Transverse colon (tissue), 4 donors: Measurements from ENCODE around the gene COL6A2. TPM values are rescaled to one million over a fixed set of nuclear protein-coding genes. Genes with fewer than 3 reads are reported as not detected.

Source experiments
- DNase-seq: peaks from one replicate; pipeline ENCODE4 v3.0.0-alpha.2; 2019
- H3K27ac ChIP-seq, 4 donors: fragments of 200-600 bp; sonication (generic); 2 replicates each; pipeline ENCODE4 v1.5.1; 2016 to 2018; ENCODE audit warnings: inconsistent platforms in 4 of 4
- H3K27me3 ChIP-seq: fragments of 200-600 bp; sonication (generic); 2 replicates; pipeline ENCODE4 v1.5.1; 2017; ENCODE audit warnings: inconsistent platforms
- H3K36me3 ChIP-seq, 4 donors: fragments of 200-600 bp; sonication (generic); 2 replicates each; pipeline ENCODE4 v1.5.1; 2017 to 2019; ENCODE audit warnings: inconsistent platforms in 4 of 4
- H3K4me1 ChIP-seq, 4 donors: fragments of 200-600 bp; sonication (generic); 2 replicates each; pipeline ENCODE4 v1.5.1; 2017 to 2020; ENCODE audit warnings: inconsistent platforms in 4 of 4
- H3K4me3 ChIP-seq, 4 donors: fragments of 200-600 bp; sonication (generic); 1 replicate in 1 of 4; 2 replicates in 3 of 4; pipeline versions ENCODE4 v1.5.1 to v1.6.1; 2017 to 2019; ENCODE audit warnings: inconsistent platforms in 4 of 4
- H3K9me3 ChIP-seq, 2 donors: fragments of 200-600 bp; sonication (generic); 2 replicates each; pipeline ENCODE4 v1.5.1; 2017 to 2019; ENCODE audit warnings: inconsistent platforms in 2 of 2
- EP300 ChIP-seq: sonication (generic); formaldehyde crosslinking; IDR thresholded peaks from one replicate; pipeline ENCODE4 v1.6.1; 2017; ENCODE audit warnings: antibody characterized with exemption, low read depth
- POLR2A ChIP-seq: fragments of 450-650 bp; IDR thresholded peaks from one replicate; pipeline ENCODE4 v1.6.1; 2016; ENCODE audit warnings: antibody characterized with exemption, mild to moderate bottlenecking, moderate library complexity
- POLR2AphosphoS5 ChIP-seq, 3 donors: sonication (generic); formaldehyde crosslinking; IDR thresholded peaks; one replicate each; pipeline ENCODE4 v1.6.1; 2016; ENCODE audit warnings: antibody characterized with exemption in 3 of 3
- WGBS, 2 donors: methylation state at CpG; one replicate each; pipeline ENCODE4 v1.1.5; 2018; ENCODE audit warnings: low coverage in 1 of 2; 5-methylcytosine and 5-hydroxymethylcytosine counted together
- in situ Hi-C, 4 donors: fragments of 200-750 bp; cut with MboI; loops; one replicate each; pipeline versions ENCODE4 v1.15.0 to v1.15.1; 2017; ENCODE audit warnings: low sequenced_read_pairs in 3 of 4, low pct_ligation_motif_present in 1 of 4, low pct_unique_long_range_greater_than_20kb in 1 of 4
- intact Hi-C: fragments of 100-400 bp; cut with DNase I; formaldehyde crosslinking; loops from one replicate; pipeline ENCODE4 v1.15.1; 2023; ENCODE audit warnings: low total_unique reads
- total RNA-seq, 4 donors: library from RNA; depleted of rRNA; stranded (reverse); fragments of >200 nt; gene quantifications; one replicate each; pipeline ENCODE4 v1.1.0, GENCODE V29; 2016
- TF ChIP-seq, protein P1 (sequence below), 5 experiments: fragments of 200-600 bp in 3 of 5; fragments of 450-650 bp in 2 of 5; sonication (generic) in 3 of 5; IDR thresholded peaks; 1 replicate in 2 of 5; 2 replicates in 3 of 5; pipeline ENCODE4 v1.5.1; 2016 to 2017; ENCODE audit warnings: antibody characterized with exemption in 5 of 5, inconsistent platforms in 3 of 5, mild to moderate bottlenecking in 2 of 5, moderate library complexity in 1 of 5

The COL6A2 gene
- total RNA-seq, 4 donors from 2014 or later, result 172 to 550 (median 346) TPM

DNA sequence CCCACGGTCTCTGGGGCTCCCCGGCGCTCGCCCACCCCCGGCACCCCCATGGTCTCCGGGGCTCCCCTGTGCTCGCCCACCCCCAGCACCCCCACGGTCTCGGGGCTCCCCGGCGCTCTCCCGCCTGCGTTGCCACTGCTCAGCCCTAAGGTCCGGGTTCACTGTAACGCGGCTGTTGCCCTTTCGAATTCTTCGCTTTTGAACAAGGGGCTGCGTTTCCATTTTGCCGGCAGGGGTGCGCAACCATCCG, 62.7 kb downstream of the COL6A2 start:
- Histone ChIP-seq H3K9me3 (no peaks in the 10 kb centered on the region), H3K4me3 (no peak overlapping the region), H3K27me3 (peaks cover 29% of the 10 kb centered on the region), H3K27ac (no peak overlapping the region), H3K36me3 (no peaks in the 10 kb centered on the region), H3K4me1 (peaks cover 0 to 3% (median 0%) of the 10 kb centered on the region in 4 donors)
- TF ChIP-seq POLR2AphosphoS5 (IDR thresholded peaks at IDR 0.05) (no peak), EP300 (no peak), POLR2A (no peak)
- TF ChIP-seq, protein P1, sequence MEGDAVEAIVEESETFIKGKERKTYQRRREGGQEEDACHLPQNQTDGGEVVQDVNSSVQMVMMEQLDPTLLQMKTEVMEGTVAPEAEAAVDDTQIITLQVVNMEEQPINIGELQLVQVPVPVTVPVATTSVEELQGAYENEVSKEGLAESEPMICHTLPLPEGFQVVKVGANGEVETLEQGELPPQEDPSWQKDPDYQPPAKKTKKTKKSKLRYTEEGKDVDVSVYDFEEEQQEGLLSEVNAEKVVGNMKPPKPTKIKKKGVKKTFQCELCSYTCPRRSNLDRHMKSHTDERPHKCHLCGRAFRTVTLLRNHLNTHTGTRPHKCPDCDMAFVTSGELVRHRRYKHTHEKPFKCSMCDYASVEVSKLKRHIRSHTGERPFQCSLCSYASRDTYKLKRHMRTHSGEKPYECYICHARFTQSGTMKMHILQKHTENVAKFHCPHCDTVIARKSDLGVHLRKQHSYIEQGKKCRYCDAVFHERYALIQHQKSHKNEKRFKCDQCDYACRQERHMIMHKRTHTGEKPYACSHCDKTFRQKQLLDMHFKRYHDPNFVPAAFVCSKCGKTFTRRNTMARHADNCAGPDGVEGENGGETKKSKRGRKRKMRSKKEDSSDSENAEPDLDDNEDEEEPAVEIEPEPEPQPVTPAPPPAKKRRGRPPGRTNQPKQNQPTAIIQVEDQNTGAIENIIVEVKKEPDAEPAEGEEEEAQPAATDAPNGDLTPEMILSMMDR (IDR thresholded peaks at IDR 0.05), result no peak
- WGBS, 2 donors, result 90 to 100% methylated on average over 5 to 16 of the region's 22 CpGs
- in situ Hi-C loops, result no loop called here
- peak; percentile 5 for DNase-seq
- intact Hi-C loops, result no loop called here

DNA sequence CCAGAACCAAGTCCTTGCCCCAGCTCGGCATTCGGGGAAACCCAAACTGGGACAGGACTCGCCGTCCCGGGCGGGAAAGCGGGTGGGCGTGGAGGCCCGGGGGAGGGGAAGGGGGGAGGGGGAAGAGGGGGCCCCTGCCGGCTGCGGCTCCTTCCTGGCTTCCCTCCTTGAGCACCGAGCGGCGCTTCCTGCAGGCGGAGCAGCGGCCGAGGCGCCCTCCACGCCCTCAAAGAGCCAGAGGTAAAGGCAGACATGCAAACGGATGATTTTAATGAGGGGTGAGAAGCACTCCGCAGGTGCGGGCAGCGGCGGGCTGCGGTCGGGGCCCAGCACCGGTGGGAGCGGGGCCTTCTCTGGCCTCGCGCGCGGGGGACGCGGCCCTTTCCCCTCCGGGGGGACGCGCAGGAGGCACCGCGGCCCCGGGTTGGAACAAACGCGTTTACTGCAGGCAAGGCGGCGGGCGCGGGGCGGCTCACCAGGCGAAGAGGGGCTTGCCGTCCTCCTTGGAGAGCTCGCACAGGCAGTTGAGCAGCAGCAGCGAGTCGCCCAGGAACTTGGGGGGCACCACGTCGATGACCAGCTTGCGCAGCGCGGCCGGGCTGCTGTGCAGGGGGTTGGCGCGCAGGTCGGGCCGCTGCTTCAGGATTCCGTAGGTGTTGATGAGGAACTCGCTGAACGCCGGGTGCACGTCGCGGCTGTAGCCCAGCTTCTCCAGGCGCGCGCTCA, 63.2 kb downstream of the COL6A2 start:
- peak overlapping the region in 1 of 4 donors; percentile 21 for H3K4me3 ChIP-seq

DNA sequence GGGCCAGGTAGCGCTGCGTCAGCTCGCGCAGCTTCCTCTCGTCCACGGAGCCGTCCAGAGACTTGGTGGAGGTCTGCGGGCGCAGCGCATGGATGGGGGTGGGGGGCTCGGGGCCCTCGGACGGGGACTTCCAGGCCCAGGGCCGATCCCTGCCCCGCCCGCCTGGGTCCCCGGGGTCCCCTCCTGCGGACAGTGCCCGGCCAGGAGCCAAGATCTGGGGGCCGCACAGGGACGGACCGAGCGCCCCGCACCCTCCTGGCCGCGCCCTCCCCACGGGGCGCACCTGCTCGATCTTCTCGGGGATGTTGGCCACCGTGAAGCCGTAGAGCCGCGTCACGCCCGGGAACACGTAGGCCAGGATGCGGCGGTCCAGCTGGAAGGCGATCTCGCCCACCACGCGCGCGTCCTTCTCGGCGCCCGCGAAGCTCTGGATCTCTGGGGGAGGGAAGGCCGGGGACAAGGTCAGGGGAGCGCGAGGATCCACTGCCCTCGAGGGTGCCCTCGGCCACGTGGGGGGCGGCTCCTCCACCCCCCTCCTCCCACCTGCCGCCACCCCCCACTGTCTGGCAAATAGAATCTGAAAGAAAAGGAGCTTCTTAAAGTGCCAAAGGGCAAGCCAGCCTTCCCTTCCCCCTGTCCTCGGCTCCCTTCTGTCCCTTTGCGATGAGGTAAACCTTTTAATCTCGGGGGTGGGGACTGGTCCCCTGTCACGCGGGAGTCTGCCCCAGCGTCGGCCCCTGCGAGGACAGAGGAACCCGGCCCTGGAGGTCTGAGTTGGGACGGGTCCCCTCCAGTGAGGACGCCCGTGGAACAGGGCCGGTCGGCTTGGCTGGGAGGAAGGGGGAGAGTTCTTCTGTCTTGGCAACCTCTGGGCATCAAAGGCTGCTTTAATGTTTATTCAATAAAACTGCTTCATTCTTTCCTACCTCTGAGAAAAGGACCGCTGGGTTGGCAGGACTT, 64.0 kb downstream of the COL6A2 start:
- intact Hi-C loops, result no loop called here
- Histone ChIP-seq H3K4me1 (peaks cover 0 to 3% (median 0%) of the 10 kb centered on the region in 4 donors), H3K27me3 (peaks cover 29% of the 10 kb centered on the region), H3K9me3 (no peaks in the 10 kb centered on the region), H3K4me3 (no peak overlapping the region), H3K27ac (no peak overlapping the region), H3K36me3 (no peaks in the 10 kb centered on the region)
- TF ChIP-seq EP300 (no peak), POLR2A (no peak), POLR2AphosphoS5 (IDR thresholded peaks at IDR 0.05) (no peak)
- TF ChIP-seq, protein P1 (IDR thresholded peaks at IDR 0.05), result no peak
- 78 to 84% methylated on average over 5 to 64 of the region's 72 CpGs for WGBS, 2 donors
- in situ Hi-C loops, result no loop called here
- no peak for DNase-seq

More for the DNA sequence above, 63.2 kb downstream of the COL6A2 start:
- 64% methylated on average over 70 of the region's 72 CpGs; no CpG with 5 or more reads in 1 of the 2 donors for WGBS, 2 donors
- intact Hi-C loops, result no loop called here
- H3K4me1 ChIP-seq, result peaks cover 0 to 3% (median 0%) of the 10 kb centered on the region in 4 donors
- H3K27ac ChIP-seq, result no peak overlapping the region
- no peaks in the 10 kb centered on the region for H3K9me3 ChIP-seq
- in situ Hi-C loops, result no loop called here
- DNase-seq, result peak; percentile 5
- peaks cover 29% of the 10 kb centered on the region for H3K27me3 ChIP-seq
- no peaks in the 10 kb centered on the region for H3K36me3 ChIP-seq
- TF ChIP-seq POLR2A, result no peak
- TF ChIP-seq EP300, result no peak
- no peak for TF ChIP-seq POLR2AphosphoS5 (IDR thresholded peaks at IDR 0.05)
- TF ChIP-seq, protein P1 (IDR thresholded peaks at IDR 0.05), result no peak

DNA sequence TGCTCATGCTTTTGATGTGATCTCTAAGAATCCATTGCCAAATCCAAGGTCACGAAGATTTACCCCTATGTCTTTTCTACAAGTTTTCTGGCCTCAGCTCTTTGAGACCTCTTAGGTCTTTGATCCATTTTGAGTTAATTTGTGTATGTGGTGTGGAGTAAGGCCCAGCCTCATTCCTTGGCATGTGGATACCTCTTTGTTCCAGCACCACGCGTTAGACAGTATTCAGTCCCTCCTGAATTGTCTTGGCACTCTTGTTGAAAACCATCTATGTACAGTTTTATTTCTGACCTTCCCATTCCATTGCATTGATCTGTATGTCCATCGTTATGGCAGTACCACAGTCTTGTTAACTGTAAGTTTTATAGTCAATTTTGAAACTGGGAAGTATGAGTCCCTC, 65.5 kb downstream of the COL6A2 start:
- TF ChIP-seq EP300 (no peak), POLR2A (no peak), POLR2AphosphoS5 (IDR thresholded peaks at IDR 0.05) (no peak)
- TF ChIP-seq, protein P1 (IDR thresholded peaks at IDR 0.05), result no peak
- in situ Hi-C loops (no loop called here), intact Hi-C loops (no loop called here)
- Histone ChIP-seq H3K27me3 (peaks cover 29% of the 10 kb centered on the region), H3K9me3 (no peaks in the 10 kb centered on the region), H3K27ac (no peak overlapping the region), H3K4me3 (no peak overlapping the region), H3K36me3 (no peaks in the 10 kb centered on the region), H3K4me1 (peaks cover 0 to 3% (median 0%) of the 10 kb centered on the region in 4 donors)
- 89 to 94% methylated on average over 4 of the region's 4 CpGs for WGBS, 2 donors
- DNase-seq, result no peak
